ENCODE results near the gene GTSE1.

The GTSE1 gene

DNA sequence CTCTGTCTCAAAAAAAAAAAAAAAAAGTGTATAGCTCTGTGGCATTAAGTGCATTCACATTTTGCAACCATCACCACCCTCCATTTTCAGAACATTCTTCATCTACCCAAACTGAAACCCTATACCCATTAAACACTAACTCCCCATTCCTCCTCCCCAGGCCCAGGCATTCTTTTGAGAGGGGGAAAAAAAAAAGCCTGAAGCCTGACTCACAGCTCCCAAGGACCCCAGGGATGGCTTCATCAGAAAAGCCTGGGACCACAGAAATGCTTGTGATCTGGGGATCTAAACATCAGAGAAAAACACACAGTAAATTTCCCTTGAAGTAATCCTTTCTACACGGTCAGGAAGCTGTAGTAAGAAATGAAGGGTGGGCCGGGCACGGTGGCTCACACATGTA lies 10.7 kb upstream of the GTSE1 start:
- Mint-ChIP-seq H3K36me3 (ENCODE audit: low read depth) (peaks cover 11% of the 10 kb centered on the region), H3K4me3 (no peak overlapping the region), H3K9me3 (no peaks in the 10 kb centered on the region), H3K27ac (no peak overlapping the region), H3K4me1 (ENCODE audit: low read depth) (peaks cover 17% of the 10 kb centered on the region), H3K27me3 (no peaks in the 10 kb centered on the region)

DNA sequence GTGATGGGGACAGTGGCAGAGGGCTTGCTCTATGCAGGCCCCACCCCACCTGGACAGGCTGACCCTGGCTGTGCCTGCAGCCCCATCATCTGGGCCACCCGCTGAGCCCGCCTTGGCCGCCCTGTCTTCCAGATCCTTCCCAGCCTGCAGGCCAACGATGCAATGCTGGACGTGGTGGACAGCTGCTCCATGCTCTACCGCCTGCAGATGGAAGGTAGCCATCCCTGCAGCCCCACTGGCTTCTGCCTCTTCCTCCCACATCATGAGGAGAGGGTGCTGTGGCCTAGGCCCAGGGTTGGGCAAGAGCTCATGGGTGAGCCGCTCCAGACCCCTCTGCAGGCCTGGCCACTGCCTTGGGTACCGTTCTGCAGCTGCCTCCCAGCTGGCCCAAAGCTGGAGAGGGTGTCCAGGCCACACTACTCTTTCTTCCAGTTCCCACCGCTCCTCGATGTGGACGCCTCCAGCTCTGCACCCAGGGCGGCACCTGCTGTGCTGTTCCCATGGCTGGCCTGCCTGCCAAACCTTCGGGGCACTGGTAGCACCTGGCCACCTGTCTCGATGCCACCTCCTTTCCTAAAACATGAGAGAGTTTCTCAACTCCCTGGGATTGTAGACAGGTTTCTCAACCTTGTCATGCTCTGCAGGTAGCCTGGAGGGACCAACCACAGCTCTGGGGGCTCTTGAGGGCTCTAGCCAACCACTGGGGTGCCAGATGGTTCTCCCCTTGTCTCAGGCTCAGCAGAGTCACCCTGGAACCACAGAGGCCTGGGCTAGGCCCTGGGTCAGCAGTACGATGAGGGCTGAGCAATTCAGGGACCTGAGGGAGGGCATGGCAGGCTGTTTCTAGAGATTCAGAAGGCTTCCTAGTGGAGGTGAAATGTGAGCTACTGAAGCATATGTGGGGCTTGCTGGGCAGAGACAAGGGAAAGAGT lies 9.5 kb upstream of the GTSE1 start:
- Mint-ChIP-seq H3K4me3 (peak overlapping the region; percentile 73), H3K4me1 (ENCODE audit: low read depth) (peaks cover 17% of the 10 kb centered on the region), H3K27me3 (no peaks in the 10 kb centered on the region), H3K36me3 (ENCODE audit: low read depth) (peaks cover 7% of the 10 kb centered on the region), H3K27ac (peak overlapping the region; percentile 75), H3K9me3 (no peaks in the 10 kb centered on the region)

DNA sequence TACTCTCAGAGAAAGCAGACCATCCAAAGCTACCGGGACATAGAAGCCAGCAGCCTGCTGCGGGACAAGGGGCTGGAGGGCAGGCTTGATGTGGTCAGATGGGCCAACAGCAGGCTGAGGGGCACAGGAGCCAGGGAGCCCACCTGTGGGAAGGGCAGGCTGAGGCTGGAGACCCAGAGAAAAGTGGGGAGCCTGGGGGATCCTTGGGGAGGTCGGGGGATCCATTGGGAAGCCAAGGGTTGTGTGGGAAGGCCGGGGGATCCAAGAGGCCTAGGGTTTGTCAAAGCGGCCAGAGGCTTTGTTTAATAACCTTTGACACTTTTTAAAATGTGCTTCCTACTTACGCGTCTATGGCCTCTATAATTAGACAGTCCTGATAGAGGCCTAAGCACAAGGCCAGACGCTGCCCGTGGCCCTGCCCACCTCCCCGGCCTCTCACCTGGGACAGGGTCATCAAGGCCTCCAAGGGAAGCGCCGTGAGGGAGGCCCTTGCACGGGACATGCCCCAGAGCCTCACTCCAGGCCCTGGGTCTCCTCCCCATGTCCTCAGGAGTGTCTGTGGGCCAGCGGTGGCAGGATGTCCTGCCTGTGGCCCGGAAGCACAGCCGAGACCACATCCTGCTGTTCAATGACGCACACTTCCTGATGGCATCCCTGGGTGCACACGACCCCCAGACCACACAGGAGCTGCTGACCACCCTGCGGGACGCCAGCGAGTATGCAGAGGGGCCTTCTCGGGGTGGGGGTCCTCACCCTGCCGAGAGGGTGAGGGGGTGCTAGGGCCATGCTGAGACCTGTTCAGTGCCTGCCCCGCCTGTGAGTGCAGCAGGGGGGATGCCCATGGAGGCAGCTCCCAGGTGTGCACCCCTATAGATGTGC lies 8.6 kb upstream of the GTSE1 start:
- H3K36me3 Mint-ChIP-seq (ENCODE audit: low read depth) = peaks cover 10% of the 10 kb centered on the region
- H3K9me3 Mint-ChIP-seq = no peaks in the 10 kb centered on the region
- H3K27ac Mint-ChIP-seq = peak overlapping the region; percentile 75
- H3K4me1 Mint-ChIP-seq (ENCODE audit: low read depth) = peaks cover 25% of the 10 kb centered on the region
- no peaks in the 10 kb centered on the region for H3K27me3 Mint-ChIP-seq
- H3K4me3 Mint-ChIP-seq = peak overlapping the region; percentile 73

DNA sequence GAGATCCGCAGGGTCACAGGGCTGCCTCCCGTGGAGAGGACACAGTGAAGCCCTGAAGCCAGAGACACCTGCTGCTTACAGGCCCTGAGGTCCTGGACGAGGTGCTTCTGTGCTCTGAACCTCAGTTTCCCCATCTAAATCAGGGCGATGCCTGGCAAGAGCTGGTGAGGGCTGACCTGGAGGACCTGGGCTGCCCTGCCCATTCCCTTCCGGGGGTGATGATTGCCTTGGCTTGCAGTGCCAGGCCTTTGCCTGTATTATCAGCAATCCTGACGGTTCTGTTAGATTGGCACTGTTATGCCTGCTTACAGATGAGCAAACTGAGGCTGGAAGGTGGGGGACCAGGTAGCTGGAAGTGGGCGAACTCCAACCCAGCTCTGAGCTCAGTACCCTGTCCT lies 7.8 kb upstream of the GTSE1 start:
- no peaks in the 10 kb centered on the region for H3K27me3 Mint-ChIP-seq
- peaks cover 27% of the 10 kb centered on the region for H3K4me1 Mint-ChIP-seq (ENCODE audit: low read depth)
- peak overlapping the region; percentile 73 for H3K4me3 Mint-ChIP-seq
- peaks cover 10% of the 10 kb centered on the region for H3K36me3 Mint-ChIP-seq (ENCODE audit: low read depth)
- H3K27ac Mint-ChIP-seq = no peak overlapping the region
- no peaks in the 10 kb centered on the region for H3K9me3 Mint-ChIP-seq

DNA sequence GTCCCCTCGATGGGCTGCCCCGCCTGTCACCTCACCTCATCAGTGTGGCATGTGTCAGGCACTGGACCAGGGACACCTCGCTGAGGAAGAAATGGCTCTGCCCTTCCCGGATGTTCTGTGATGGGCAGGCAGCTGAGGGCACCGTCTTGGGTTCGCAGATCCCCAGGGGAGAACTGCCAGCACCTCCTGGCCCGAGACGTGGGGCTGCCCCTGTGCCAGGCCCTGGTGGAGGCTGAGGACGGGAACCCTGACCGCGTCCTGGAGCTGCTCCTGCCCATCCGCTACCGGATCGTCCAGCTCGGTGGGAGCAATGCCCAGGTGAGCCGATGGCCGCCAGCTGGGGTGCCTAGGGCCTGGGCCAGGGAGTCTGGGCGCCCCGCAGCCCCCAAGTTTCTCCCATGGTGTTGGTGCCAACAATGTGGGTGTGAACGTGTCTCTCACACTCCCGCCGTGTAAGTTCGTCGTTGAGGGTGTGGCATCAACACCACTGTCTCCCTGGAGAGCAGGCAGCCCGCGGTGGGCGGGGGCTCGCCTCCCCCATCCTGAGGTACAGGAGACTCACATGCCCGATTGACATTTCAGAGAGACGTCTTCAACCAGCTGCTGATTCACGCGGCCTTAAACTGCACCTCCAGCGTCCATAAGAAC lies 7.3 kb upstream of the GTSE1 start:
- H3K36me3 Mint-ChIP-seq (ENCODE audit: low read depth) = peaks cover 10% of the 10 kb centered on the region
- H3K9me3 Mint-ChIP-seq = no peaks in the 10 kb centered on the region
- peaks cover 27% of the 10 kb centered on the region for H3K4me1 Mint-ChIP-seq (ENCODE audit: low read depth)
- no peak overlapping the region for H3K4me3 Mint-ChIP-seq
- H3K27me3 Mint-ChIP-seq = no peaks in the 10 kb centered on the region
- H3K27ac Mint-ChIP-seq = no peak overlapping the region

DNA sequence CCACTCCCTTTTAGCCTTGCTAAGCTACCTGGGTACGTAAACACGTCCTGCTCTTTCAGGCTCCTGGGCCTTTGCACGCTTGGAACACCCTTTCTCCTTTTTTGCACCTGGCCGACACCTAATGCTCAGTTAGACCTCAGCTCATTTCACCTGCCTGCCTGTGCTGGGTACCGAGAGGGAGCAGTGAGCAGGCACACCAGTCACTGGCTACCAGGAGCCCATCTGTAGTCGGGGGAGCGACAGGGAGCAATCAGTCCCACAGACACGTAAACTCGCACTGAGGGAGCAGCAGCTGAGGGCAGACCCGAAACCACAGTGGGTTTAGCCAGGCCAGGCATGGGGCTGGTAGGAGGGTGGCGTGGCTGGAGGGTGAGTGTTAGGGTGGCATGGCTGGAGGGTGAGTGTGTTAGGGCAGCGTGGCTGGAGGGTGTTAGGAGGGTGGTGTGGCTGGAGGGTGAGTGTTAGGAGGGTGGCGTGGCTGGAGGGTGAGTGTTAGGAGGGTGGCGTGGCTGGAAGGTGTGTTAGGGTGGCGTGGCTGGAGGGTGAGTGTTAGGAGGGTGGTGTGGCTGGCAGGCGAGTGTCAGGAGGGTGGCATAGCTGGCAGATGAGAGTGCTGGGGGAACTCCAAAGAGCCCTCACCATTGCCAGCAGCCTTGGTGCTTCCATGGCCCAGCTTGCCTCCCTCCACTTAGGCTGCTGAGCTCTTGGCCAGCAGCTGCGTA lies 6.4 kb upstream of the GTSE1 start:
- H3K27ac Mint-ChIP-seq = no peak overlapping the region
- H3K9me3 Mint-ChIP-seq = no peaks in the 10 kb centered on the region
- no peaks in the 10 kb centered on the region for H3K27me3 Mint-ChIP-seq
- no peak overlapping the region for H3K4me3 Mint-ChIP-seq
- peaks cover 7% of the 10 kb centered on the region for H3K36me3 Mint-ChIP-seq (ENCODE audit: low read depth)
- peaks cover 33% of the 10 kb centered on the region for H3K4me1 Mint-ChIP-seq (ENCODE audit: low read depth)

DNA sequence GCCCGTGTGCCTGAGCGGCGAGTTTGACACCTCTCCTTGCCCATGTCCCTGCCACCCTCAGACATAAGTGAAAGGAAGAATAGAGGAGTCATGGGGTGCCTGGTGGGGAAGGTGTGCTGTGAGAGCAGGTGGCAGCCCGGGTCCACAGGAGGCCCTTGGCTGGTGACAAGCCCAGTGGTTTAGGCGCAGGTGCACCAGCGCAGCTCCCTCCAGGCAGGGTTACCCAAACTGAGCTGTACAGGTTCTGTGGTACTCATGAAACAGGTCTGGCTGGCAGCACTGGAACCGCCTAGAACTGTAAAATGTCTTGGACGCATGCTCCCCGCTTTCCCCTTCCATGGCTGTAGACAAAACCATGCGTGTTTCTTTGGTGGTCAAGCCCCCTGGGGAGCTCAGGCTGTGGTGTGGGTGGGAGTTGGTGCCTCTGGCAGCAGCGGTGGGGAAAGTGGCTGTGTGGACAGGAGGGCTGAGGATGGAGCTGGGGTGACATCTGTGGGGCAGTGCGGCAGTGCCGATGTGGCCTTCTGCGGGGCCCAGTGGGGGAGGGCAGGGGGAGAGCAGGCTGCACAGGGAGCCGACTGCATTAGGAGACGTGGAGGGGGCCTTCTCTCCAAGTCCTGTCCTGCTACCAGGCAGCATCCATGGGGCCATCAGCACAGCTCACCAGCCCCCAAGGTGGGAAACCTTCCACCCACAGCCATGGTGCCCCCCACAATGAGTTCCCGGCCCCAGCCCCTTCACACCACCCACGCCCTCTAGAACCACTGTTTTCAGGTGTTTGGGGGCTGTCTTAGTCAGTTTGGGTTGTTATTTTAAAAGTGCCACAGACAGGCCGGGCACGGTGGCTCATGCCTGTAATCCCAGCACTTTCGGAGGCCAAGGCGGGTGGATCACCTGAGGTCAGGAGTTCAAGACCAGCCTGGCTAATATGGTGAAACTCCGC lies 5.6 kb upstream of the GTSE1 start:
- Mint-ChIP-seq H3K36me3 (ENCODE audit: low read depth) (peaks cover 4% of the 10 kb centered on the region), H3K9me3 (no peaks in the 10 kb centered on the region), H3K27ac (no peak overlapping the region), H3K27me3 (no peaks in the 10 kb centered on the region), H3K4me3 (no peak overlapping the region), H3K4me1 (ENCODE audit: low read depth) (peaks cover 41% of the 10 kb centered on the region)

DNA sequence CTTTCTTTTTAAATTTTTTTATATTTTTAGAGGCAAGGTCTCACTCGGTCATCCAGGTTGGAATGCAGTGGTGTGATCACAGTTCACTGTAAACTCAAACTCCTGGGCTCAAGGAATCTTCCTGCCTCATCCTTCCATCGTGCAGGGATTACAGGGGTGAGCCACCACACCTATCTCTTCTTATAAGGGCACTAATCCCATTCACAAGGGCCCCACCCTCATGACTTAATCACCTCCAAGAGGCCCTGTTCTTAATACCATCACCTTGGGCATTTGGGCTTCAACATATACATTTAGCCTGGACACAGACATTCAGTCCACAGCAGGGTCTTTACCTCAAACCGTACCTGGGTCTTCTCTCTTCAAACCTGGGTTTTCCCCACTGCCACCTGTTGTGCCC lies 4.5 kb upstream of the GTSE1 start:
- H3K4me1 Mint-ChIP-seq (ENCODE audit: low read depth) = peaks cover 47% of the 10 kb centered on the region
- no peaks in the 10 kb centered on the region for H3K27me3 Mint-ChIP-seq
- H3K4me3 Mint-ChIP-seq = no peak overlapping the region
- H3K36me3 Mint-ChIP-seq (ENCODE audit: low read depth) = peaks cover 4% of the 10 kb centered on the region
- no peak overlapping the region for H3K27ac Mint-ChIP-seq
- no peaks in the 10 kb centered on the region for H3K9me3 Mint-ChIP-seq

DNA sequence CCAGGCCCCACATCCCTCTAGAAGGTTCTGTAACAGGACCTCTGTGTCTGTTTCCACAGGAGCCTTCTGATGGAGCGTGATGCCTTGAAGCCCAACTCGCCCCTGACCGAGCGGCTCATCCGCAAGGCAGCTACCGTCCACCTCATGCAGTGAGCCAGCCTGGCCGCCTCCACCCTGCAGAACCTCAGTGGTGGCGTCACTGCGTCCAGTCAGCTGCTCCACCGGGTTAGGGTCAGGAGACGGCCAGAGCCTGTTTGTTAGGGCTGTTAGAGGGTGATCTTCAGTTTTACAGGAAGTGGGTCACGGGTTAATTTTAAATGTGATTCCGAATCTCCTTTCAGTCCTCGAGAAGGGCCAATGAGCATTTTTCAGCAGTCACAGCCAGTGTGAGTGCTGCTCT lies 3.9 kb upstream of the GTSE1 start:
- H3K36me3 Mint-ChIP-seq (ENCODE audit: low read depth) = peaks cover 9% of the 10 kb centered on the region
- no peak overlapping the region for H3K4me3 Mint-ChIP-seq
- H3K9me3 Mint-ChIP-seq = no peaks in the 10 kb centered on the region

DNA sequence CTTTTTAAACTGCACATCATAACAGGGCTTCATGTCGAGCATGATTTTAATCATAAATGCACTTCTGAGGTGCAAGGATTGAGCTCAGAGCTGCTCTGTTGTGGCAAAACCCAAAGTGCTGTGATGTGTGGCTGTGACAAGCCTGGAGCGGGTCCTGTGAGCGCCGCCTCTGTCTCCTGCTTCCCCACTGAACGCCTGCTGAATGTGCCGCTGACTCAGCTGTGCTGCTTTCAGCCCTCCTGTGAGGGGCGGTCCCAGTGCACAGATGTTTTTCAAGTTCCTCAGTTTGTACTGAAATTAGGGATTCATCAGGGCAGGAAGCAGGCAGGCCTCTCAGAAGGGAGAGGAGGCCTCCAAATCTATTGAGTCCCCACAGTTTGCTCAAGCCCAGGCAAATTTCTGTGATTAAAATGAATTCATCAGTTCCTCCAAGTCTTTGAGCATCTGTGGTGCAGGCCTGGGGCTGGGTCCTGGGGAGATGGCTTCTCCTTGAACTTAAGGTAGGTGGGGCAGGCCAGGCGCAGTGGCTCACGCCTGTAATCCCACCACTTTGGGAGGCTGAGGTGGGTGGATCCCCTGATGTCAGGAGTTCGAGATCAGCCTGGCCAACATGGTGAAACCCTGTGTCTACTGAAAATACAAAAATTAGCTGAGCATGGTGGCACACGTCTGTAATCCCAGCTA lies 3.0 kb upstream of the GTSE1 start:
- Mint-ChIP-seq H3K27me3 (no peaks in the 10 kb centered on the region), H3K9me3 (no peaks in the 10 kb centered on the region), H3K36me3 (ENCODE audit: low read depth) (peaks cover 13% of the 10 kb centered on the region), H3K4me1 (ENCODE audit: low read depth) (peaks cover 43% of the 10 kb centered on the region), H3K4me3 (no peak overlapping the region), H3K27ac (no peak overlapping the region)

More for the DNA sequence above, 3.9 kb upstream of the GTSE1 start:
- peaks cover 46% of the 10 kb centered on the region for H3K4me1 Mint-ChIP-seq (ENCODE audit: low read depth)
- H3K27me3 Mint-ChIP-seq = no peaks in the 10 kb centered on the region
- no peak overlapping the region for H3K27ac Mint-ChIP-seq

DNA sequence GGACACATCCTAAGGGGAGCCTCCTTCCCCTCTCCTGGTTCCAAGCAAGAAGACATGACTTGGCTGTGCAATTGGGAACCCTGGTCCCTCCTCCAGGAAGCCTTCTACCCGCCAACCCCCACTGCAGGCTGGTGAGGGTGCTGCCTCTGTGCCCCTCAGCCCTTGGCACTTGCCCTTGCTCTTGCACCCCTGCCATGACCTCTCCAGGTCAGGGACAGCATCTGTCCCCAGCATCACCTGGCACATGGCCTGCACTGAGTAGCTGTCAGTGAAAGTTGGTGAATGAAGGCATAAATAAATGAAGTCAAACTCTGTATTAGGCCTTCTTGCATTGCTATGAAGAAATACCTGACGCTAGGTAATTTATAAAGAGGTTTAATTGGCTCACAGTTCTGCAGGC lies 1.9 kb upstream of the GTSE1 start:
- no peaks in the 10 kb centered on the region for H3K27me3 Mint-ChIP-seq
- peak overlapping the region; percentile 72 for H3K27ac Mint-ChIP-seq
- H3K4me1 Mint-ChIP-seq (ENCODE audit: low read depth) = peaks cover 45% of the 10 kb centered on the region
- H3K4me3 Mint-ChIP-seq = peak overlapping the region; percentile 92
- peaks cover 23% of the 10 kb centered on the region for H3K36me3 Mint-ChIP-seq (ENCODE audit: low read depth)
- H3K9me3 Mint-ChIP-seq = no peaks in the 10 kb centered on the region

DNA sequence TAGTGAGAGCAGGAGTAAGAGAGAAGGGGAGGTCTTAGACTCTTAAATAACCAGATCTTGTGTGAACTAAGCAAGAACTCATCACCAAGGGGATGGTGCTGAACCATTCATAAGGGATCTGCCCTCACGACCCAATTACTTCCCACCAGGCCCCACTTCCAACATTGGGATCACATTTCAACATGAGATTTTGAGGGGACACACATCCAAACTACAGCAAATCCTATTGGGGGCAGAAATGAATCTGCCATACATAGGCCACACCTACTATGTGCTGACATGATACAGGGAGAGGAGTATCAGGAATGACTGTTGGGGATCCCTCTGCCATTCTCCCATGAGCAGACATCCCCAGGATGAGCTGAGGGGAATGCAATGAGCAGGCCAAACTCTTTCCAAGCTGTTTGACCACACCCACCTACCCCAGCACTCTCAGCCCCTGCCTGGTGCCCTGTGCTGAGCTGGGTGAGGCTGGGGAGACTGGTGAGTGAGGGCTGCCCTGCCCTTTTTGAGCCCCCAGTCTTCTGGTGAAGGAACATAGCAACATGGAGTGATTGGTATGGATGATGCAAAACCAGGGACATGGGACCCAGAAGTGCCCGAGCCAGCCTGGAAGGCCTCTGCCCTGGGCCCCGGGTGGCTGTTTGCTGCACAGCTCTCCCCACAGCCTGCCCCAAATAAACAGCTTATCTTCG lies 1.2 kb upstream of the GTSE1 start:
- H3K4me1 Mint-ChIP-seq (ENCODE audit: low read depth) = peaks cover 44% of the 10 kb centered on the region

More for the DNA sequence above, 1.2 kb upstream of the GTSE1 start:
- H3K4me3 Mint-ChIP-seq = peak overlapping the region; percentile 92
- no peaks in the 10 kb centered on the region for H3K27me3 Mint-ChIP-seq
- H3K9me3 Mint-ChIP-seq = no peaks in the 10 kb centered on the region
- peaks cover 27% of the 10 kb centered on the region for H3K36me3 Mint-ChIP-seq (ENCODE audit: low read depth)
- peak overlapping the region; percentile 72 for H3K27ac Mint-ChIP-seq

Measured in stimulated activated naive CD8-positive, alpha-beta T cell treated with anti-CD3 and anti-CD28 coated beads, Interleukin-15, Interleukin-2, amounts not matched to agents 100 ng/mL and 50 ng/mL, for 24 hours (primary cell).